Measurements from ENCODE around the gene JAK1.
A peak's percentile ranks its signal among the peaks of the same experiment; 100 is the strongest.

JAK1 gene

DNA sequence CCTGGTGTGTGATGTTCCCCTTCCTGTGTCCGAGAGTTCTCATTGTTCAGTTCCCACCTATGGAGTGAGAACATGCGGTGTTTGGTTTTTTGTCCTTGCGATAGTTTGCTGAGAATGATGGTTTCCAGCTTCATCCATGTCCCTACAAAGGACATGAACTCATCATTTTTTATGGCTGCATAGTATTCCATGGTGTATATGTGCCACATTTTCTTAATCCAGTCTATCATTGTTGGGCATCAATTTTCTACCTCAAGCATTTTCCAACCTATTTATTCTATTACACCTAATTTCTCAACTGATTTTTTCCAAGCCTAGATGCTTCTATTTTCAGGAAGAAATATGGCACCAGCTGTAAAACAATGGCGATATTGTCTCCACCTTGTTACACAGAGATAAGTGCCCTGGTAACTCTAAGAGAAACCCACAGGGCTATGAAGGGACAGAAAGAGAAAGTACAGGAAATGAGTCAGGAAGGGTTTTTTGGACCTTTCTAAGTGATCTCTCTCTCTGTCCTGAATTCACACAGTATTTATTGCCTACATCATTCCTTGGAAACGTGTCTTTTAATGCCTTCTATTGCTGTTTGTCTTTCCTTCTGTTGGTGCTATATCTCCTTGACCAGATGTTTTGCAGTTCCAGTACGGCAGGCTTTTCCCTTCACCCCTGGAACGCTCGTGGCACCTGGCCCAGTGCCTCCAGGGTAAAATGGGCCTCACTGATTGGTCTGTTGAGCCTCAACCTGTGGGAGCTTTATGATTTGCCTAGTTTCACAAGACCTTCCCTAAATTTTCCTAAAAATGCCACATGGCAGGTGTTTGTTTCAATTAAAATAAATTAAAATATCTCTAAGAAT, 14.6 kb upstream of the JAK1 start:
- DNase-seq (ENCODE audit: low read depth in 2 of 2) = no peak

- DNase-seq (ENCODE audit: low read depth in 2 of 2) = no peak
These were observed 13.0 kb upstream of the JAK1 start for GRCh38 chr1:64979358-64979757.

DNA sequence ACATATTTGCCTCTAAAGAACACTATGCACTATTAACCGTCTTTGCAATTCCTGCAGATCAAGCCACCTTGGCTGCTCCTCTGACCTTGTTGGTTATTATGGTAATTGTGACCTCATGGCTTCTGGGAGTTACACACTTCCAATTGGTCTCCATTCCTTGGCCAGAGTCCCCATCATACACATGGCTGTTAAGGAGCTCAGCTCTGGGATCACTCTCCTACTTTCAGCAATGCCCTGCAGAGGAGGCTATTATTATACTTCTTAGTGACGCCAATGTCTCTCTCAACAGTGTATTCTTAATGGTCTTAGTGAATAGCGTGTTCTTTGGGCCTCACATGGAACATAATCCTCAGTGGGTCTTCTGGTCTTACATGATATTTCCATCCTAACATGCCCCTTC, 10.0 kb upstream of the JAK1 start:
- DNase-seq (ENCODE audit: low read depth in 2 of 2) = no peak

DNA sequence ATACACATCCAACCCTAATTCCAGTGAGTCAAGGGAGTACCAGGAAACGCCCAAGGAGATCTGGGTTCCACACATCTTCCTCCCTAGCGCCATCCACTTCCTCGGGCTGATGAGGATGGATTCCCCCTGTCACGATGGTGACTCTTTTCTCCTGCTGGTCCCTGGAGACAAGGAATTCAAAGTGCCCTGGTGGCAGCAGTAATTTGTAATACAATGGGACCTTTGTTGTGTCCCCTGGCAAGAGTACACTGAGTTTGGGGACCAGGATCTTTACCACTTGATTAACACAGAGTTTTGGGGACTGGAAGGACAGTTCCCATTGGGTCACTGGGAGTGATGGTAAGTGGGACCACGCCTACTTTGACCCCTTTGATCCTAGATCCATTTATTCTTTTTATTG, 9.4 kb upstream of the JAK1 start:
- DNase-seq (ENCODE audit: low read depth in 2 of 2) = no peak

DNA sequence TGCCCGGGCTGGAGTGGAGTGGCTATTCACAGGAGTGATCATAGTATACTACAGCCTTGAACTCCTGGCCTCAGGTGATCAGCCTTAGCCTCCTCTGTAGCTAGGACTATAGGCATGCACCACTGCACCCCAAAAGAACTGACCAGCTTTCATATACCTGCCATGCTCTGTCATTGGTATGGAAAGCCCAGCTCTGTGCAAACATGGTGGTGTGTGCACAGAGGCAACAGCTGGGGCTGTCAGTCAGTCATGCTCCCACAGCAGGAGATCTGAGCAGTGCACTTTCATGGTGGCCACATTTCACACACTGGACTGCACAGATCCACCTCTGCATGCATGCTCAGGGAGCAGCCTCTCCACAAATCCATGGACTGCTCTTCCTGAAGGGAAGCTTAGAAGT, 8.8 kb upstream of the JAK1 start:
- DNase-seq (ENCODE audit: low read depth in 2 of 2) = no peak

- DNase-seq (ENCODE audit: low read depth in 2 of 2) = no peak
These were observed 8.0 kb upstream of the JAK1 start for GRCh38 chr1:64974288-64974825.

DNA sequence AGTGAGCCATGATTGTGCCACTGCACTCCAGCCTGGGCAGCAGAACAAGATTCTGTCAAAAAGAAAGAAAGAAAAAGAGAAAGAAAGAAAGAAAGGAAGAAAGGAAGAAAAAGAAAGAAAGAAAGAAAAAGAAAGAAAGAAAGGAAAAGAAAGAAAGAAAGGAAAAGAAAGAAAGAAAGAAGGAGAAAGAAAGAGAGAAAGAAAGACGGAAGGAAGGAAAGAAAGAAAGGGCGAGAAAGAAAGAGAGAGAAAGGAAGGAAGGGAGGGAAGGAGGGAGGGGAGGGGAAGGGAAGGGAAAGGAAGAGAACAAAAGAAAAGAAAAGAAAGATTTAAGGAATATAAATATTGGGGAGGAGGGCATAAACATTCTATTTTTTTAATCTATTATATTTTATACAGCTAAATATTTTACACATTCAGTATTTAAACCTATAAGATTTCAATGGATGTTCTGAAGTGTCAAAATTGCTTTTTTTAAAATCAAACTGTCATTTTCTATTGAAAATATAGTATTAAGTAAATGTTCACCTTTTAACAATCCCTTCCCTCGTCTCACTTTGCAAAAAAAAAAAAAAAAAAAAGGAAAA, 6.8 kb upstream of the JAK1 start:
- DNase-seq (ENCODE audit: low read depth in 2 of 2) = no peak

DNA sequence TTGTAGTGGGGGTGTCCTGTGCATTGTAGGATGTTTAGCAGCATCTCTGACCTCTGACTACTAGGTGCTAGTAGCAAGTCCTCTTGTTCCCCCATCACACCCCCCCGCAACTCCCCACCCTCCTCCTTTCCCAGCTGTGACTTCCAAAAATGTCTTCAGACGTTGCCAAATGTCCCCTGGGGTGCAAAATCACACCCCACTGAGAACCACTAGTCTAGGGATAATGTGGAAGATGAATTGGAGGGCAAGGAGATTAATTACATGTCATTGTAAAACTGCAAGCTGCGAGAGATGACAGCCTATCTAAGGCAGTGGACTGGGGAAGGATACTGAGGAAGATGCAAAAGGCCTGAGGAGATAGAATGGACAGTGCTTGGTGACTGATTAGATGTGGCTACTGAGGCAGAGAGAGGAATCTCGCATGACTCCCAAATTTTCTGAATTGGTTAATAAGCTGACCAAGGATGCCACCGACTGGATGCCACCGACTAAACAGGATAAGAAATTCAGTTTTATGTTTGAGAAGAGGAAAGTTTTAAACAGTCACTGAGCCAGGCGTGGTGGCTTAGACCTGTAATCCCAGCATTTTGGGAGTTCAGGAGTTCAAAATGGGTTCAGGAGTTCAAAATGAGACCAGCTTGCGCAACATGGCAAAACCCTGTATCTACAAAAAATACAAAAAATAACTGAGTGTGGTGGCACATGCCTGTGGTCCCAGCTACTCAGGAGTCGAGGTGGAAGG, 3.1 kb upstream of the JAK1 start:
- no peak for DNase-seq (ENCODE audit: low read depth in 2 of 2)

DNA sequence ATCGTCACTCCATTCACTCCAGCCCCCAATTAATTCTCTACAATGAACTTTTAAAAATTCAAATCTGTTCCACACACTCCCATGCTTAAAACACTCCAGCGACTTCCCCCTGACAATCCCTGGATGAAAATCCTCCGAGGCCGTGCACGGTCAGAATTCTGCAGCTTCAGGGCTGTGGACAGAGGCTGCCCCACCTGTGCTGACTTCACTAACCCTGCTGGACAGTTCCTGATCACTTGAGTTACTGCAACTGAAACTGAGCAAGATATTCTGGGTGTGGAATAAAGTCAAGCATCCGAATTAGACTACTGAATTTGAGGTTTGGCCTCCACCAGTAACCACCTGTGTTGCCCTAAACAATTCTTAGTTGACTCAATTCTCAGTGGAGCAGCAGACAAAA, 1.0 kb upstream of the JAK1 start:
- no peak for DNase-seq (ENCODE audit: low read depth in 2 of 2)

DNA sequence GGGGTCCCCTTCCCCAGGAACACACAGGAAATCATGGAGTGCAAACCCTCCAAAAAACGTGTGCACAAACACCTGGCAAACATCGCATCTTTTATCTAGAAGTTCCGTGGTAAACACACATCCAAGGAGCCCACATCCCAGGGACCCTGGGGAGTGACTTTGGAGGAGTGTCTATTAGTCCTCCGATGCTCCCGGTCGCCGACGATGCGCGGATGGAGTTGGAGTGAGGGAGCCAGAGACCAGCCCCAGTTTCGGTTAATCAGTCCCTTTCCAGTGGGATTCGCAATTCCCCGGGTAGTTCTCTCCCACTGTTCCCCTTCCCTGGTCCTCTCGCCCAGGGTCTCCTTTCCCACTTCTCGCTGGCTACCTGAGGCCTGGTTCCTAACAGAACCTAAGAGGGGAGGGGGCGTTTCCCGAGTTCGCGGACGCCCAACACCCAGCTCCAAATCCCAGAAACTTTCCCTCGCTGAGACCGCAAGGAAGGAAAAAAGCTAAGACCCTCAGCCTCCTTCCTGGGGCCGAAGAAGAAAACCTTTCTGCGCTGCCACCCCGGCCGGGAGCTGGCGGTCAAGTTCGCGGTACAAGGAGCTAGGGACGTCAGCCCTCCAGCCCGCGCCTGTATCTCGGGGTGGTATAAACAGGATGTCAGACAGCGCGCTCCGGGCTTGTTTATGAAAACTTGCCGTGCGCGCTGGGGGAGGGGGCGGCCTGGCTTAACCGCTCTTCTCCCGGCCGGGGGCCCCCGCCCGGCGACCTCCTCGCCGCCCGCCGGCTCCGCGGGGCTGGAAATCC, 787 bp downstream of the JAK1 start:
- peak; percentile 34 to 49 for DNase-seq (ENCODE audit: low read depth in 2 of 2)

GRCh38 chr1:64963466-64963865, 2.9 kb downstream of the JAK1 start:
- DNase-seq (ENCODE audit: low read depth in 2 of 2) = no peak

- no peak for DNase-seq (ENCODE audit: low read depth in 2 of 2)
These were observed 3.9 kb downstream of the JAK1 start for GRCh38 chr1:64962441-64962840.

DNA sequence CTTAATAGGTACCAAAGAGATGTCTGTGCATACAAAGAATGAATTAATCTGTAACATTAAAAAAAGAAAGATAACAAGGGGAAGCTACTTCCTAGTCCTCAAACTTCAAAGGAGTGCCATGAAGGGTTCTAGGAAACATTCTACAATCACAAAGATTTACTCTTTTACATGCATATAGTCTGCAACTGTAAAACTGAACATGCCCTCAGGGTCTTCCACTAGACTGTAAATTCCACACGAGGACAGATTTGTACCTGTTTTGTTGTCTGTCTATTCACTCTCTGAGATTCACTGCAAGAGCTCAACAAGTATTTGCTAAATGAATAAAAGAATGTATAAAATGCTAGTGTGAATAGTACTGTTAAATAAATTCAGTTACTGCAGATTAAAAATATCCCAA, 4.4 kb downstream of the JAK1 start:
- no peak for DNase-seq (ENCODE audit: low read depth in 2 of 2)

GRCh38 chr1:64960731-64961130, 5.6 kb downstream of the JAK1 start:
- no peak for DNase-seq (ENCODE audit: low read depth in 2 of 2)

- DNase-seq (ENCODE audit: low read depth in 2 of 2) = no peak
These were observed 6.4 kb downstream of the JAK1 start for GRCh38 chr1:64959986-64960385.

GRCh38 chr1:64956733-64957441, 9.5 kb downstream of the JAK1 start:
- DNase-seq (ENCODE audit: low read depth in 2 of 2) = peak in 1 of 2 donors; percentile 29

DNA sequence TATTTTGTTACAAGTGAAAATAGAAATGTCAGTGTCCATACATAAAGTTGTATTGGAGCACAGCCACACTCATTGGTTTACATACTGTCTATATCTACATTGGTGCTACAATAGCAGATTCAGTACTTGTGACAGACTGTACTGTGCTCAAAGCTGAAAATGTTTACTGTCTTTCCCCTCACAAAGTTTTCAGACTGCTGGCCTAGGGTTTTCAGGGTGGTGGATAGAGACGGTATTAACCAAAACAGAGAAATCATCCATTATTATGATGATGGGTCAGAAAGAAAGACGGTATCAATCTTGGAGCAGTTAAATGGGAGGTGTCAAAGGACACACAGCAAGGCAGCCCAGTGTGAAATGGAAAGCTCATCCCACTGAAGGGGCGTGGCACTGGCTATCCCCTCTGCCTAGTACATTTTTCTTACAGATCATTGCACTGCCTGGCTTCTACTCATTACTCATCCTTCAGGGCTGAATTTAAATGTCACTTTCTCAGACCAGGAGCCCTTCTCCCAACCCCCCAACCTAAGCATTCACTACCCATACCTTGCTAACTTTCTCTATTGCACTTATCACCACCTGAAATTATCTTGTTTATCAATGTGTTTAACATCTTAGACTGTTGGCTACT, 10.2 kb downstream of the JAK1 start:
- no peak for DNase-seq (ENCODE audit: low read depth in 2 of 2)

DNA sequence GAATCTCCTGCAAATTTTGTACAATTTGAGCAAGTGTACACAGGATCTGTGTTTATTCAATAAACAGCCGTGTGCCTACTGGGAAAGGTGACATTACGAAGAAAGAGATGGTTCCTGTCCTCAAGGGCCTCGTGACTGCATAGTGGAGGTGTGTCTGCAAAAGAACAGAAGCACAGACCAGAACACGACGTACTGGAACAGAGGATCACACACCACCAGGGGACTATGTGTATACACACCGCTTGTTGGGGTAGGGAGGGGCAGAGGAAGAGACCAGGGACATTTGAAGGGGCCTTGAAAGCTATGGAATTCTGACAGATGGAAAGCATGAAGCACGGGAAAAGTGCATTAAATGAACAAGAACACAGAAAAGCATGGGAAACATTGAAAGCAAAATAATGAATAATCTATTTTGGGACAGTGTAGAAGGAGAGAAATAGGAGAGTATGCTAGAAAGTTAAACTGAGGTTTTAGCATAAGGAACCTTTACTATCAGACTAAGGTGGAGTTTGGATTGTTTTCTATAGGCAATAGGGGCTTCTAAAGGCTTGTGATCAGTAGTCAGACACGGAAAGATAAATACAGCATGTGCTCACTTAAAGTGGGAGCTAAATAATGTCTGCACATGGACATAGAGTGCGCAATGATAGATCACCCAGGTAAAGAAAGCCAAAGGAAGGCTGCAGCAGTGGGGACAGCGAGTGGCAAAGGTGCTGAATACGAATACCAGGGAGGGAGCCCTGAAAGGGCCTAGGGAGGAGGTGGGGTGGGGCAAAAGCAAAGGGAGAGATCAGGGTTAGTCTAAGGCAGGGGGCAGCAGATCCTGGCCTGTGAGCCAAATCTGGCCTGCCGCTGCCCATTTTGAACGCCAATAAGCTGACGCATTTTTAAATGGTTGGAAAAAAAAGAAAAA, 11.0 kb downstream of the JAK1 start:
- DNase-seq (ENCODE audit: low read depth in 2 of 2) = no peak

- no peak for DNase-seq (ENCODE audit: low read depth in 2 of 2)
These were observed 13.1 kb downstream of the JAK1 start for GRCh38 chr1:64953241-64953640.
